HEK293 (cell line): ENCODE results near the gene IGFL2.

ENCODE experiments used
- CTCF ChIA-PET: fragments of 350-600 bp; formaldehyde crosslinking; extraction: SDS; loops from one replicate; lab custom pipeline; 2021; ENCODE audit warnings: antibody characterized with exemption; lab: Yijun Ruan, JAX
- POLR2A ChIA-PET: fragments of 300-600 bp; formaldehyde crosslinking; extraction: SDS; loops from one replicate; lab custom pipeline; 2020; ENCODE audit warnings: antibody characterized with exemption, inconsistent platforms; lab: Yijun Ruan, JAX
- H3K27ac ChIP-seq: fragments of 200-500 bp; sonication (Bioruptor generic); 2 replicates; pipeline ENCODE4 v1.5.1; 2014; ENCODE audit warnings: low read depth, low read length, control low read depth, inconsistent platforms; ENCODE audit errors: extremely low read depth
- H3K36me3 ChIP-seq, 2 experiments: fragments of 200-500 bp in 1 of 2; sonication (Bioruptor generic) in 1 of 2; 1 replicate in 1 of 2; 2 replicates in 1 of 2; pipeline ENCODE4 v1.5.1; 2014 to 2017; ENCODE audit warnings: inconsistent platforms in 2 of 2, low read length in 2 of 2; ENCODE audit not compliant: control insufficient read depth in 2 of 2, insufficient read depth in 1 of 2
- H3K4me1 ChIP-seq: fragments of 200-500 bp; sonication (Bioruptor generic); 2 replicates; pipeline ENCODE4 v1.5.1; 2014; ENCODE audit warnings: mild to moderate bottlenecking, low read length, inconsistent platforms; ENCODE audit not compliant: control insufficient read depth, insufficient read depth
- H3K4me3 ChIP-seq: 2 replicates; pipeline ENCODE4 v1.5.1; 2011; ENCODE audit warnings: low read depth, mild to moderate bottlenecking, control low read depth, low read length, moderate library complexity
- H3K9me3 ChIP-seq: fragments of 200-500 bp; sonication (Bioruptor generic); 2 replicates; pipeline ENCODE4 v1.5.1; 2014; ENCODE audit warnings: low read depth, low read length, inconsistent platforms; ENCODE audit not compliant: control insufficient read depth, insufficient read depth
- GLI2 ChIP-seq: fragments of 450-650 bp; formaldehyde crosslinking; IDR thresholded peaks from 2 replicates; pipeline ENCODE4; 2017; ENCODE audit warnings: missing biosample characterization, missing genetic modification characterization, low read depth, borderline replicate concordance
- KLF16 ChIP-seq: fragments of 450-650 bp; formaldehyde crosslinking; IDR thresholded peaks from 2 replicates; pipeline ENCODE4 v1.5.1; 2017; ENCODE audit warnings: missing biosample characterization, missing genetic modification characterization
- ZBTB1 ChIP-seq: fragments of 450-650 bp; formaldehyde crosslinking; IDR thresholded peaks from 2 replicates; pipeline ENCODE4 v1.5.1; 2016; ENCODE audit warnings: missing biosample characterization, missing genetic modification characterization
- ZFP41 ChIP-seq: fragments of 450-650 bp; formaldehyde crosslinking; IDR thresholded peaks from 2 replicates; pipeline ENCODE4 v1.5.1; 2016; ENCODE audit warnings: missing biosample characterization, missing genetic modification characterization, borderline replicate concordance
- ZNF175 ChIP-seq: fragments of 450-650 bp; formaldehyde crosslinking; IDR thresholded peaks from 2 replicates; pipeline ENCODE4 v1.5.1; 2016; ENCODE audit warnings: missing biosample characterization, missing genetic modification characterization
- ZNF184 ChIP-seq: fragments of 450-650 bp; IDR thresholded peaks from 2 replicates; pipeline ENCODE4 v1.5.1; 2018; ENCODE audit warnings: missing biosample characterization, mild to moderate bottlenecking, missing genetic modification characterization
- ZNF2 ChIP-seq: fragments of 450-650 bp; formaldehyde crosslinking; IDR thresholded peaks from 2 replicates; pipeline ENCODE4 v1.5.1; 2016; ENCODE audit warnings: missing biosample characterization, missing genetic modification characterization
- ZNF248 ChIP-seq: fragments of 450-650 bp; formaldehyde crosslinking; IDR thresholded peaks from 2 replicates; pipeline ENCODE4 v1.5.1; 2017; ENCODE audit warnings: missing biosample characterization, missing genetic modification characterization
- ZNF302 ChIP-seq: fragments of 450-650 bp; formaldehyde crosslinking; IDR thresholded peaks from 2 replicates; pipeline ENCODE4 v1.5.1; 2016; ENCODE audit warnings: missing biosample characterization, missing genetic modification characterization, low read depth
- ZNF311 ChIP-seq: fragments of 450-650 bp; formaldehyde crosslinking; IDR thresholded peaks from 2 replicates; pipeline ENCODE4 v1.5.1; 2017; ENCODE audit warnings: missing biosample characterization, missing genetic modification characterization, borderline replicate concordance
- ZNF335 ChIP-seq: fragments of 450-650 bp; formaldehyde crosslinking; conservative IDR thresholded peaks from 2 replicates; pipeline ENCODE4 v1.5.1; 2016; ENCODE audit warnings: missing biosample characterization, missing genetic modification characterization
- ZNF37A ChIP-seq: fragments of 450-650 bp; IDR thresholded peaks from 2 replicates; pipeline ENCODE4 v1.5.1; 2018; ENCODE audit warnings: missing biosample characterization, missing genetic modification characterization
- ZNF394 ChIP-seq: fragments of 450-650 bp; formaldehyde crosslinking; IDR thresholded peaks from 2 replicates; pipeline ENCODE4 v1.5.1; 2016; ENCODE audit warnings: missing biosample characterization, missing genetic modification characterization, mild to moderate bottlenecking, moderate library complexity, borderline replicate concordance
- ZNF426 ChIP-seq: fragments of 450-650 bp; formaldehyde crosslinking; IDR thresholded peaks from 2 replicates; pipeline ENCODE4 v1.5.1; 2017; ENCODE audit warnings: missing biosample characterization, missing genetic modification characterization, mild to moderate bottlenecking, inconsistent platforms, moderate library complexity
- ZNF76 ChIP-seq: fragments of 450-650 bp; formaldehyde crosslinking; IDR thresholded peaks from 2 replicates; pipeline ENCODE4; 2016; ENCODE audit warnings: low read depth, missing biosample characterization, missing genetic modification characterization, borderline replicate concordance
- ZNF777 ChIP-seq: fragments of 450-650 bp; formaldehyde crosslinking; IDR thresholded peaks from 2 replicates; pipeline ENCODE4 v1.5.1; 2017; ENCODE audit warnings: missing biosample characterization, missing genetic modification characterization, borderline replicate concordance
- ZSCAN16 ChIP-seq: fragments of 450-650 bp; formaldehyde crosslinking; IDR thresholded peaks from 2 replicates; pipeline ENCODE4 v1.5.1; 2016; ENCODE audit warnings: missing biosample characterization, missing genetic modification characterization
- TF ChIP-seq, protein P1 (sequence below): fragments of 450-650 bp; formaldehyde crosslinking; IDR thresholded peaks from 2 replicates; pipeline ENCODE4; 2016; ENCODE audit warnings: missing biosample characterization, missing genetic modification characterization
- TF ChIP-seq, protein P2 (sequence below): fragments of 450-650 bp; formaldehyde crosslinking; IDR thresholded peaks from 2 replicates; pipeline ENCODE4 v1.5.1; 2017; ENCODE audit warnings: missing biosample characterization, missing genetic modification characterization
- TF ChIP-seq, protein P3 (sequence below): fragments of 450-650 bp; formaldehyde crosslinking; conservative IDR thresholded peaks from 2 replicates; pipeline ENCODE4 v1.5.1; 2016; ENCODE audit warnings: low read depth, missing biosample characterization, missing genetic modification characterization
- TF ChIP-seq, protein P4 (sequence below): fragments of 450-650 bp; formaldehyde crosslinking; IDR thresholded peaks from 2 replicates; pipeline ENCODE4 v1.5.1; 2016; ENCODE audit warnings: missing biosample characterization, missing genetic modification characterization

Gene IGFL2

DNA sequence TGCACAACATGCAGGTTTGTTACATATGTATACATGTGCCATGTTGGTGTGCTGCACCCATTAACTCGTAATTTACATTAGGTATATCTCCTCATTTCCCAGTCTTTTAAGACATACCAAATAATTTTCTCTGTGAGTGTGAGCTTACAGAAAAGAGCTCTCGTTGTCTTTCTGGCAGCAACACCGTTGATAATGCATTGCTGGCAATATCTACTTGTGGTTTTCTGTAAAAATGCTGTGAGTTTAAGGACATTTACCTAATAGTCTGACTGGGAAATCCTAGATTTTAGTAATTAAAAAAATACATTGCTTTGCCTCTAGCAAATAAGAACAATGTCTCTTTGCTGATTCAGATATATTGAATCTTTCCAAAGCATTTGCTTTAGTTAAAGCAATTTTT lies 31.9 kb upstream of the IGFL2 start:
- CTCF ChIA-PET, result interaction anchor here (0.7 to 1.4 kb wide), 4 partner anchors 23 to 1017 kb away, joined by 3 to 4 read pairs (median 4); no protein-coding TSS in a partner anchor
- no peak overlapping the region for H3K4me3 ChIP-seq
- peaks cover 10% of the 10 kb centered on the region for H3K4me1 ChIP-seq
- H3K9me3 ChIP-seq, result no peaks in the 10 kb centered on the region
- POLR2A ChIA-PET, result interaction anchor here (1.5 kb wide), 1 partner anchor 17 kb away, joined by 3 read pairs; no protein-coding TSS in a partner anchor
- TF ChIP-seq ZNF175 (tag by site-specific recombination) (no peak), ZFP41 (tag by site-specific recombination) (no peak), ZSCAN16 (tag by site-specific recombination) (no peak), ZNF76 (tag by site-specific recombination) (no peak), ZNF37A (no peak), ZNF394 (tag by site-specific recombination) (no peak), ZNF302 (tag by site-specific recombination) (no peak), ZNF335 (tag by site-specific recombination) (no peak), ZNF184 (tag by site-specific recombination) (no peak), KLF16 (no peak), ZNF777 (no peak), ZBTB1 (tag by site-specific recombination) (no peak), ZNF426 (tag by site-specific recombination) (no peak), ZNF248 (tag by site-specific recombination) (no peak), GLI2 (no peak), ZNF2 (tag by site-specific recombination) (no peak)
- TF ChIP-seq, protein P1, sequence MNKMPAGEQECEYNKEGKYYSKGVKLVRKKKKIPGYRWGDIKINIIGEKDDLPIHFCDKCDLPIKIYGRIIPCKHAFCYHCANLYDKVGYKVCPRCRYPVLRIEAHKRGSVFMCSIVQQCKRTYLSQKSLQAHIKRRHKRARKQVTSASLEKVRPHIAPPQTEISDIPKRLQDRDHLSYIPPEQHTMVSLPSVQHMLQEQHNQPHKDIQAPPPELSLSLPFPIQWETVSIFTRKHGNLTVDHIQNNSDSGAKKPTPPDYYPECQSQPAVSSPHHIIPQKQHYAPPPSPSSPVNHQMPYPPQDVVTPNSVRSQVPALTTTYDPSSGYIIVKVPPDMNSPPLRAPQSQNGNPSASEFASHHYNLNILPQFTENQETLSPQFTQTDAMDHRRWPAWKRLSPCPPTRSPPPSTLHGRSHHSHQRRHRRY, result no peak
- TF ChIP-seq, protein P2, sequence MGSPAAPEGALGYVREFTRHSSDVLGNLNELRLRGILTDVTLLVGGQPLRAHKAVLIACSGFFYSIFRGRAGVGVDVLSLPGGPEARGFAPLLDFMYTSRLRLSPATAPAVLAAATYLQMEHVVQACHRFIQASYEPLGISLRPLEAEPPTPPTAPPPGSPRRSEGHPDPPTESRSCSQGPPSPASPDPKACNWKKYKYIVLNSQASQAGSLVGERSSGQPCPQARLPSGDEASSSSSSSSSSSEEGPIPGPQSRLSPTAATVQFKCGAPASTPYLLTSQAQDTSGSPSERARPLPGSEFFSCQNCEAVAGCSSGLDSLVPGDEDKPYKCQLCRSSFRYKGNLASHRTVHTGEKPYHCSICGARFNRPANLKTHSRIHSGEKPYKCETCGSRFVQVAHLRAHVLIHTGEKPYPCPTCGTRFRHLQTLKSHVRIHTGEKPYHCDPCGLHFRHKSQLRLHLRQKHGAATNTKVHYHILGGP (tag by site-specific recombination), result no peak
- TF ChIP-seq, protein P3, sequence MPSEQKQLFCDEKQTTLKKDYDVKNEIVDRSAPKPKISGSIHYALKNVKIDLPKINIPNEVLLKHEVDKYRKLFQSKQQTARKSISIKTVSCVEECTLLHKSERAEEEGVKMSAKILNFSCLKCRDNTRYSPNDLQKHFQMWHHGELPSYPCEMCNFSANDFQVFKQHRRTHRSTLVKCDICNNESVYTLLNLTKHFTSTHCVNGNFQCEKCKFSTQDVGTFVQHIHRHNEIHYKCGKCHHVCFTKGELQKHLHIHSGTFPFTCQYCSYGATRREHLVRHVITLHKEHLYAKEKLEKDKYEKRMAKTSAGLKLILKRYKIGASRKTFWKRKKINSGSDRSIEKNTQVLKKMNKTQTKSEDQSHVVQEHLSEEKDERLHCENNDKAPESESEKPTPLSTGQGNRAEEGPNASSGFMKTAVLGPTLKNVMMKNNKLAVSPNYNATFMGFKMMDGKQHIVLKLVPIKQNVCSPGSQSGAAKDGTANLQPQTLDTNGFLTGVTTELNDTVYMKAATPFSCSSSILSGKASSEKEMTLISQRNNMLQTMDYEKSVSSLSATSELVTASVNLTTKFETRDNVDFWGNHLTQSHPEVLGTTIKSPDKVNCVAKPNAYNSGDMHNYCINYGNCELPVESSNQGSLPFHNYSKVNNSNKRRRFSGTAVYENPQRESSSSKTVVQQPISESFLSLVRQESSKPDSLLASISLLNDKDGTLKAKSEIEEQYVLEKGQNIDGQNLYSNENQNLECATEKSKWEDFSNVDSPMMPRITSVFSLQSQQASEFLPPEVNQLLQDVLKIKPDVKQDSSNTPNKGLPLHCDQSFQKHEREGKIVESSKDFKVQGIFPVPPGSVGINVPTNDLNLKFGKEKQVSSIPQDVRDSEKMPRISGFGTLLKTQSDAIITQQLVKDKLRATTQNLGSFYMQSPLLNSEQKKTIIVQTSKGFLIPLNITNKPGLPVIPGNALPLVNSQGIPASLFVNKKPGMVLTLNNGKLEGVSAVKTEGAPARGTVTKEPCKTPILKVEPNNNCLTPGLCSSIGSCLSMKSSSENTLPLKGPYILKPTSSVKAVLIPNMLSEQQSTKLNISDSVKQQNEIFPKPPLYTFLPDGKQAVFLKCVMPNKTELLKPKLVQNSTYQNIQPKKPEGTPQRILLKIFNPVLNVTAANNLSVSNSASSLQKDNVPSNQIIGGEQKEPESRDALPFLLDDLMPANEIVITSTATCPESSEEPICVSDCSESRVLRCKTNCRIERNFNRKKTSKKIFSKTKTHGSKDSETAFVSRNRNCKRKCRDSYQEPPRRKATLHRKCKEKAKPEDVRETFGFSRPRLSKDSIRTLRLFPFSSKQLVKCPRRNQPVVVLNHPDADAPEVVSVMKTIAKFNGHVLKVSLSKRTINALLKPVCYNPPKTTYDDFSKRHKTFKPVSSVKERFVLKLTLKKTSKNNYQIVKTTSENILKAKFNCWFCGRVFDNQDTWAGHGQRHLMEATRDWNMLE (tag by site-specific recombination), result no peak
- H3K36me3 ChIP-seq, result no peaks in the 10 kb centered on the region
- no peak overlapping the region for H3K27ac ChIP-seq

DNA sequence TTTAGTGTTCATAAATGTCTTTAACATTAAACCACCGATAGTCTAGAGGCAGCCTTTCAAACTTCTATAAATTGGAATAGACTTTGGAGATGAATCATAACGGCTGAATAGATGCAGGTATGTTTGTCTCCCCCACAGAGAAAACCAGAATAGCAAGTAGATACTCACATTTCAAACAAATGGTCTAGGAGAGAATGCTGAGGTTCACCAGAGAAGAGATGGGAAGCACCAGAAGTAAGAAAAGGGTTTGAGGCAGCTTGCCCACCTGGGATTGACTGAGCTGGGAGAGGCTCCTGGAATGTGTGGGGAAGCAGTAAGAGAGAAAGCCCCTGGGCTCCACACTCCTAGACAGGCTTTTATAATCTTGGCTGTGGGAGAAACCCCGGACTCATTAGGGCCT lies 29.9 kb upstream of the IGFL2 start:
- H3K4me3 ChIP-seq, result no peak overlapping the region
- POLR2A ChIA-PET, result no interaction called here
- peaks cover 19% of the 10 kb centered on the region for H3K4me1 ChIP-seq
- TF ChIP-seq, protein P4, sequence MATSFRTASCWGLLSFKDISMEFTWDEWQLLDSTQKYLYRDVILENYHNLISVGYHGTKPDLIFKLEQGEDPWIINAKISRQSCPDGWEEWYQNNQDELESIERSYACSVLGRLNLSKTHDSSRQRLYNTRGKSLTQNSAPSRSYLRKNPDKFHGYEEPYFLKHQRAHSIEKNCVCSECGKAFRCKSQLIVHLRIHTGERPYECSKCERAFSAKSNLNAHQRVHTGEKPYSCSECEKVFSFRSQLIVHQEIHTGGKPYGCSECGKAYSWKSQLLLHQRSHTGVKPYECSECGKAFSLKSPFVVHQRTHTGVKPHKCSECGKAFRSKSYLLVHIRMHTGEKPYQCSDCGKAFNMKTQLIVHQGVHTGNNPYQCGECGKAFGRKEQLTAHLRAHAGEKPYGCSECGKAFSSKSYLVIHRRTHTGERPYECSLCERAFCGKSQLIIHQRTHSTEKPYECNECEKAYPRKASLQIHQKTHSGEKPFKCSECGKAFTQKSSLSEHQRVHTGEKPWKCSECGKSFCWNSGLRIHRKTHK (tag by site-specific recombination), result no peak
- no peak for TF ChIP-seq ZNF311
- no peak overlapping the region for H3K27ac ChIP-seq
- CTCF ChIA-PET, result interaction anchor here (0.9 to 2.1 kb wide), 2 partner anchors 10 to 147 kb away, joined by 4 to 7 read pairs; no protein-coding TSS in a partner anchor
- H3K36me3 ChIP-seq, result no peaks in the 10 kb centered on the region
- no peaks in the 10 kb centered on the region for H3K9me3 ChIP-seq
